HCT116 (cell line): ENCODE data around the gene RND2. TPM values are rescaled to one million over a fixed set of nuclear protein-coding genes. Genes with fewer than 3 reads are reported as not detected.

Experiments used
- ATAC-seq: fragments of 200-7000 bp; cut with Tn5 transposase; 2 replicates; pipeline ENCODE4 v1.9.1; 2020; ENCODE audit warnings: mild to moderate bottlenecking, moderate library complexity
- BruUV-seq: library from RNA; stranded (reverse); fragments of 400-500 nt; replicated peaks from 2 replicates; lab custom pipeline; 2021; lab: Mats Ljungman, UMichigan
- CTCF ChIA-PET: fragments of 300-600 bp; sonication (Branson Sonifier 250); formaldehyde crosslinking; loops from one replicate; lab custom pipeline; 2021; ENCODE audit warnings: antibody characterized with exemption; lab: Charles Lee
- POLR2A ChIA-PET: fragments of 300-600, 350-600 bp; sonication (Branson Sonifier 250); formaldehyde crosslinking; loops from one replicate; lab custom pipeline; 2021; ENCODE audit warnings: antibody characterized with exemption; lab: Charles Lee
- RAD21 ChIA-PET, 2 experiments: fragments of 300-600 bp; sonication (Branson Sonifier 250); formaldehyde crosslinking; loops; one replicate each; lab custom pipeline; 2023; ENCODE audit warnings: low total read pairs in 2 of 2; ENCODE audit not compliant: uncharacterized antibody in 2 of 2, unreplicated experiment in 2 of 2, low non-redundant PET in 1 of 2; lab: Charles Lee
- DNase-seq: peaks from one replicate; pipeline ENCODE4 v3.0.0-alpha.2; 2010; ENCODE audit warnings: low read depth, low spot score
- H2AFZ ChIP-seq: fragments of 200-600 bp; shearing (Covaris generic), sonication (generic); 2 replicates; pipeline ENCODE4 v1.6.1; 2017; ENCODE audit warnings: low read depth, mixed run types, mixed read lengths, antibody characterized with exemption, low read length; ENCODE audit not compliant: poor library complexity, severe bottlenecking
- H3K27ac ChIP-seq: 2 replicates; pipeline ENCODE4 v1.5.1; 2012; ENCODE audit warnings: low read depth, low read length
- H3K27me3 ChIP-seq: fragments of 200-600 bp; sonication (generic); 2 replicates; pipeline ENCODE4 v1.6.1; 2016; ENCODE audit warnings: mixed run types, low read length, mixed read lengths; ENCODE audit not compliant: insufficient read depth
- H3K36me3 ChIP-seq, 2 experiments: fragments of 200-500 bp in 1 of 2; fragments of 200-600 bp in 1 of 2; sonication (Bioruptor generic) in 1 of 2; sonication (generic) in 1 of 2; 2 replicates each; pipeline versions ENCODE4 v1.5.1 to v1.6.1; 2014 to 2016; ENCODE audit warnings: low read length in 2 of 2, inconsistent platforms in 1 of 2, mixed read lengths in 1 of 2, mixed run types in 1 of 2; ENCODE audit not compliant: insufficient read depth in 2 of 2, control insufficient read depth in 1 of 2
- H3K4me1 ChIP-seq, 2 experiments: fragments of 200-600 bp in 1 of 2; sonication (generic) in 1 of 2; 2 replicates each; pipeline versions ENCODE4 v1.5.1 to v1.6.1; 2012 to 2017; ENCODE audit warnings: low read length in 2 of 2, inconsistent platforms in 1 of 2, mild to moderate bottlenecking in 1 of 2, mixed read lengths in 1 of 2, mixed run types in 1 of 2, moderate library complexity in 1 of 2; ENCODE audit not compliant: insufficient read depth in 2 of 2, control insufficient read depth in 1 of 2
- H3K4me2 ChIP-seq: fragments of 200-600 bp; sonication (generic); 2 replicates; pipeline ENCODE4 v1.6.1; 2017; ENCODE audit warnings: mixed run types, low read length, mixed read lengths
- H3K4me3 ChIP-seq, 2 experiments: fragments of 200-600 bp in 1 of 2; sonication (generic) in 1 of 2; replicated peaks in 1 of 2; 2 replicates each; pipeline ENCODE4 v1.5.1; 2011 to 2016; ENCODE audit warnings: low read length in 2 of 2, control low read depth in 1 of 2, low read depth in 1 of 2, mild to moderate bottlenecking in 1 of 2, mixed read lengths in 1 of 2, mixed run types in 1 of 2
- H3K79me2 ChIP-seq: fragments of 200-600 bp; sonication (generic); 2 replicates; pipeline ENCODE4 v1.6.1; 2017; ENCODE audit warnings: mild to moderate bottlenecking, mixed run types, low read length, moderate library complexity, mixed read lengths; ENCODE audit not compliant: insufficient read depth
- H3K9ac ChIP-seq: fragments of 200-600 bp; sonication (generic); 2 replicates; pipeline ENCODE4 v1.6.1; 2016; ENCODE audit warnings: low read length, mixed read lengths
- H3K9me2 ChIP-seq: fragments of 200-600 bp; sonication (generic), shearing (Covaris generic); 2 replicates; pipeline ENCODE4 v1.6.1; 2017; ENCODE audit warnings: mixed run types, mild to moderate bottlenecking, moderate library complexity; ENCODE audit not compliant: insufficient read depth
- H3K9me3 ChIP-seq, 2 experiments: fragments of 200-500 bp in 1 of 2; fragments of 200-600 bp in 1 of 2; sonication (Bioruptor generic) in 1 of 2; sonication (generic) in 1 of 2; 2 replicates each; pipeline ENCODE4 v1.6.1; 2014 to 2017; ENCODE audit warnings: low read length in 2 of 2, mixed read lengths in 2 of 2, inconsistent platforms in 1 of 2, low read depth in 1 of 2, mild to moderate bottlenecking in 1 of 2, mixed run types in 1 of 2, moderate library complexity in 1 of 2; ENCODE audit not compliant: control insufficient read depth in 1 of 2, insufficient read depth in 1 of 2
- H4K20me1 ChIP-seq: fragments of 200-600 bp; sonication (generic), shearing (Covaris generic); 2 replicates; pipeline ENCODE4 v1.6.1; 2017; ENCODE audit warnings: mixed run types, mild to moderate bottlenecking, moderate library complexity; ENCODE audit not compliant: insufficient read depth
- CEBPB ChIP-seq: IDR thresholded peaks from 2 replicates; pipeline ENCODE4 v1.6.1; 2012; ENCODE audit warnings: low read depth
- EGR1 ChIP-seq: IDR thresholded peaks from 2 replicates; pipeline ENCODE4 v1.6.1; 2012; ENCODE audit warnings: low read depth
- ELF1 ChIP-seq: IDR thresholded peaks from 2 replicates; pipeline ENCODE4 v1.6.1; 2012; ENCODE audit warnings: low read depth, borderline replicate concordance
- EZH2 ChIP-seq: fragments of 200-600 bp; sonication (generic); IDR thresholded peaks from 2 replicates; pipeline ENCODE4 v1.6.1; 2017; ENCODE audit warnings: antibody characterized with exemption, mixed run types
- EZH2phosphoT487 ChIP-seq: fragments of 200-600 bp; IDR thresholded peaks from 2 replicates; pipeline ENCODE4 v1.6.1; 2018; ENCODE audit warnings: antibody characterized with exemption, borderline replicate concordance
- FOSL1 ChIP-seq: IDR thresholded peaks from 2 replicates; pipeline ENCODE4 v1.6.1; 2012; ENCODE audit warnings: low read depth
- JUND ChIP-seq: IDR thresholded peaks from 2 replicates; pipeline ENCODE4 v1.6.1; 2012
- POLR2A ChIP-seq: IDR thresholded peaks from 2 replicates; pipeline ENCODE4 v1.7.0; 2011; ENCODE audit warnings: borderline replicate concordance; ENCODE audit not compliant: insufficient read depth, insufficient read length; ENCODE audit errors: extremely low read depth
- POLR2AphosphoS5 ChIP-seq: IDR thresholded peaks from 2 replicates; pipeline ENCODE4 v1.6.1; 2011; ENCODE audit warnings: mild to moderate bottlenecking, low read depth, low read length, moderate library complexity
- RAD21 ChIP-seq: IDR thresholded peaks from 2 replicates; pipeline ENCODE4 v1.6.1; 2012; ENCODE audit warnings: low read depth, mild to moderate bottlenecking
- SIN3A ChIP-seq: IDR thresholded peaks from 2 replicates; pipeline ENCODE4 v1.6.1; 2012; ENCODE audit warnings: low read depth
- SP1 ChIP-seq: IDR thresholded peaks from 2 replicates; pipeline ENCODE4 v1.6.1; 2012; ENCODE audit warnings: low read depth
- SRF ChIP-seq: IDR thresholded peaks from 2 replicates; pipeline ENCODE4 v1.6.1; 2012; ENCODE audit warnings: low read depth
- TCF7L2 ChIP-seq: IDR thresholded peaks from 2 replicates; pipeline ENCODE4 v1.7.0; 2011; ENCODE audit warnings: borderline replicate concordance, inconsistent platforms; ENCODE audit not compliant: insufficient read depth, insufficient read length; ENCODE audit errors: extremely low read depth
- YY1 ChIP-seq: IDR thresholded peaks from 2 replicates; pipeline ENCODE4 v1.6.1; 2011; ENCODE audit warnings: low read length, low read depth, moderate library complexity, mild to moderate bottlenecking; ENCODE audit not compliant: insufficient replicate concordance; ENCODE audit errors: extremely low read depth
- ZFX ChIP-seq: fragments of 450-650 bp; IDR thresholded peaks from 2 replicates; pipeline ENCODE4 v1.6.1; 2017
- ZNF274 ChIP-seq: fragments of 200-500 bp; sonication (Bioruptor generic); IDR thresholded peaks from 2 replicates; pipeline ENCODE4 v1.6.1; 2014; ENCODE audit warnings: mild to moderate bottlenecking, low read depth, low read length, inconsistent platforms
- intact Hi-C: fragments of 100-400 bp; cut with micrococcal nuclease; formaldehyde crosslinking; loops from 2 replicates; pipeline ENCODE4 v1.10.0; 2022
- total RNA-seq: library from RNA; stranded (reverse); gene quantifications from one replicate; pipeline ENCODE4 v1.2.1, GENCODE V29; 2021; ENCODE audit not compliant: unreplicated experiment
- TF ChIP-seq, protein P1 (sequence below), 3 experiments: fragments of 200-600 bp in 1 of 3; sonication (generic) in 1 of 3; IDR thresholded peaks in 2 of 3; conservative IDR thresholded peaks in 1 of 3; 2 replicates each; pipeline ENCODE4 v1.5.1; 2012 to 2017; ENCODE audit warnings: low read depth in 2 of 3, low read length in 2 of 3, antibody characterized with exemption in 1 of 3, borderline replicate concordance in 1 of 3, control low read depth in 1 of 3, mild to moderate bottlenecking in 1 of 3, mixed read lengths in 1 of 3, mixed run types in 1 of 3, moderate library complexity in 1 of 3; ENCODE audit not compliant: insufficient read depth in 1 of 3
- TF ChIP-seq, protein P2 (sequence below): IDR thresholded peaks from 2 replicates; pipeline ENCODE4 v1.6.1; 2012
- TF ChIP-seq, protein P3 (sequence below): IDR thresholded peaks from 2 replicates; pipeline ENCODE4 v1.6.1; 2012; ENCODE audit warnings: low read depth
- TF ChIP-seq, protein P4 (sequence below): IDR thresholded peaks from 2 replicates; pipeline ENCODE4 v1.6.1; 2012

RND2 gene
- total RNA-seq, 1 experiment from 2014 or later = 0.66 TPM

DNA sequence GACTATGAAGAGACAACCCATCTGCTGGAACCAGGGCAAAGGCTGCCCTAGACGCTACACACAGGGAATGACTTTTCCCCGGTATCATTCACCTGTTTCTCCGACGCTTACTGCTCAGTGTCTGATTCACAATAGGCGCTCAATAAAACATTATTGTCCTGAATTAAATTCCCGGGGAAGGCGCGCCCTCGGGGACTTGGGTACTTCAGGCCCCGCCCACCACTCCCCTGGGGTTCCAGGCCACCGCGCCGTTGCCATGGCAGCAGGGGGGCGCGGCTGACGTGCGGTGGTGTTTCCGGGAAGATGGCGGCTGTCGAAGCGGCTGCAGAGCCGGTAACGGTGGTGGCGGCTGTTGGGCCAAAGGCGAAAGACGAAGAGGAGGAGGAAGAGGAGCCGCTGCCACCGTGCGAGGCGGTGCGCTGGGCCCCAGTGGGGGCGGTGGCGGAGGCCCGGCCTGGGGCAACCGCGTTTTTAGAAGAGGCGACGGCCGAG lies 44.7 kb upstream of the RND2 start, which contains the start of gene RUNDC1:
Gene RUNDC1, plus strand, starts transcription at position 292 of the 492 bp plus-strand sequence. Its CDS starts 12 bp downstream, at position 304.
- ATAC-seq = peak; percentile 84
- Histone ChIP-seq H3K27ac (peak within 1 kb of the TSS; percentile 90), H3K4me2 (peak within 1 kb of the TSS; percentile 93), H3K79me2 (peaks cover 31% of the 10 kb centered on the region), H3K27me3 (no peaks in the 10 kb centered on the region), H3K4me1 (peaks cover 13 to 28% of the 10 kb centered on the region in 2 experiments), H3K4me3 (peak within 1 kb of the TSS; percentile 88 to 96), H3K9me3 (no peaks in the 10 kb centered on the region), H2AFZ (no peak within 1 kb of the TSS), H3K9ac (peak within 1 kb of the TSS; percentile 91), H4K20me1 (no peaks in the 10 kb centered on the region), H3K9me2 (no peaks in the 10 kb centered on the region), H3K36me3 (peaks cover 3 to 6% of the 10 kb centered on the region in 2 experiments; a peak in 1 of 4 replicates)
- peak; percentile 59 for DNase-seq
- RAD21 ChIA-PET = no interaction called here
- intact Hi-C loops = no loop called here
- CTCF ChIA-PET = interaction anchor here (0.9 to 1.0 kb wide), 2 partner anchors 15 to 18 kb away, joined by 3 to 7 read pairs; partner anchors contain the start of gene RPL27
- POLR2A ChIA-PET = interaction anchor here (1.0 to 1.3 kb wide), 2 partner anchors 15 to 18 kb away, joined by 4 to 7 read pairs; partner anchors contain the start of gene RPL27
- BruUV-seq = no TSS peak
- TF ChIP-seq RAD21 (no peak), TCF7L2 (no peak), POLR2AphosphoS5 (peak; percentile 68), YY1 (peak; percentile 97), ZNF274 (no peak), SIN3A (0 out of 2 replicates have a peak, but pooled peaks have one; percentile 73), EZH2phosphoT487 (no peak), SP1 (no peak), ELF1 (peak; percentile 69; the same call in 1 of the 2 replicates), ZFX (no peak), CEBPB (no peak), EZH2 (no peak), POLR2A (no peak), SRF (0 out of 2 replicates have a peak, but pooled peaks have one; percentile 3), EGR1 (peak; percentile 49; the same call in 1 of the 2 replicates), FOSL1 (no peak), JUND (no peak)
- TF ChIP-seq, protein P1, sequence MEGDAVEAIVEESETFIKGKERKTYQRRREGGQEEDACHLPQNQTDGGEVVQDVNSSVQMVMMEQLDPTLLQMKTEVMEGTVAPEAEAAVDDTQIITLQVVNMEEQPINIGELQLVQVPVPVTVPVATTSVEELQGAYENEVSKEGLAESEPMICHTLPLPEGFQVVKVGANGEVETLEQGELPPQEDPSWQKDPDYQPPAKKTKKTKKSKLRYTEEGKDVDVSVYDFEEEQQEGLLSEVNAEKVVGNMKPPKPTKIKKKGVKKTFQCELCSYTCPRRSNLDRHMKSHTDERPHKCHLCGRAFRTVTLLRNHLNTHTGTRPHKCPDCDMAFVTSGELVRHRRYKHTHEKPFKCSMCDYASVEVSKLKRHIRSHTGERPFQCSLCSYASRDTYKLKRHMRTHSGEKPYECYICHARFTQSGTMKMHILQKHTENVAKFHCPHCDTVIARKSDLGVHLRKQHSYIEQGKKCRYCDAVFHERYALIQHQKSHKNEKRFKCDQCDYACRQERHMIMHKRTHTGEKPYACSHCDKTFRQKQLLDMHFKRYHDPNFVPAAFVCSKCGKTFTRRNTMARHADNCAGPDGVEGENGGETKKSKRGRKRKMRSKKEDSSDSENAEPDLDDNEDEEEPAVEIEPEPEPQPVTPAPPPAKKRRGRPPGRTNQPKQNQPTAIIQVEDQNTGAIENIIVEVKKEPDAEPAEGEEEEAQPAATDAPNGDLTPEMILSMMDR (IDR thresholded peaks at IDR 0.05 in 2 of 3, conservative IDR thresholded peaks at IDR 0.05 in 1 of 3; ENCODE audit: borderline replicate concordance in 1 of 3, insufficient read depth in 1 of 3, low read depth in 2 of 3, low read length in 2 of 3) = no peak
- TF ChIP-seq, protein P2, sequence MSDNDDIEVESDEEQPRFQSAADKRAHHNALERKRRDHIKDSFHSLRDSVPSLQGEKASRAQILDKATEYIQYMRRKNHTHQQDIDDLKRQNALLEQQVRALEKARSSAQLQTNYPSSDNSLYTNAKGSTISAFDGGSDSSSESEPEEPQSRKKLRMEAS = peak; percentile 50; the same call in 1 of the 2 replicates
- TF ChIP-seq, protein P3, sequence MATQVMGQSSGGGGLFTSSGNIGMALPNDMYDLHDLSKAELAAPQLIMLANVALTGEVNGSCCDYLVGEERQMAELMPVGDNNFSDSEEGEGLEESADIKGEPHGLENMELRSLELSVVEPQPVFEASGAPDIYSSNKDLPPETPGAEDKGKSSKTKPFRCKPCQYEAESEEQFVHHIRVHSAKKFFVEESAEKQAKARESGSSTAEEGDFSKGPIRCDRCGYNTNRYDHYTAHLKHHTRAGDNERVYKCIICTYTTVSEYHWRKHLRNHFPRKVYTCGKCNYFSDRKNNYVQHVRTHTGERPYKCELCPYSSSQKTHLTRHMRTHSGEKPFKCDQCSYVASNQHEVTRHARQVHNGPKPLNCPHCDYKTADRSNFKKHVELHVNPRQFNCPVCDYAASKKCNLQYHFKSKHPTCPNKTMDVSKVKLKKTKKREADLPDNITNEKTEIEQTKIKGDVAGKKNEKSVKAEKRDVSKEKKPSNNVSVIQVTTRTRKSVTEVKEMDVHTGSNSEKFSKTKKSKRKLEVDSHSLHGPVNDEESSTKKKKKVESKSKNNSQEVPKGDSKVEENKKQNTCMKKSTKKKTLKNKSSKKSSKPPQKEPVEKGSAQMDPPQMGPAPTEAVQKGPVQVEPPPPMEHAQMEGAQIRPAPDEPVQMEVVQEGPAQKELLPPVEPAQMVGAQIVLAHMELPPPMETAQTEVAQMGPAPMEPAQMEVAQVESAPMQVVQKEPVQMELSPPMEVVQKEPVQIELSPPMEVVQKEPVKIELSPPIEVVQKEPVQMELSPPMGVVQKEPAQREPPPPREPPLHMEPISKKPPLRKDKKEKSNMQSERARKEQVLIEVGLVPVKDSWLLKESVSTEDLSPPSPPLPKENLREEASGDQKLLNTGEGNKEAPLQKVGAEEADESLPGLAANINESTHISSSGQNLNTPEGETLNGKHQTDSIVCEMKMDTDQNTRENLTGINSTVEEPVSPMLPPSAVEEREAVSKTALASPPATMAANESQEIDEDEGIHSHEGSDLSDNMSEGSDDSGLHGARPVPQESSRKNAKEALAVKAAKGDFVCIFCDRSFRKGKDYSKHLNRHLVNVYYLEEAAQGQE = no peak
- TF ChIP-seq, protein P4, sequence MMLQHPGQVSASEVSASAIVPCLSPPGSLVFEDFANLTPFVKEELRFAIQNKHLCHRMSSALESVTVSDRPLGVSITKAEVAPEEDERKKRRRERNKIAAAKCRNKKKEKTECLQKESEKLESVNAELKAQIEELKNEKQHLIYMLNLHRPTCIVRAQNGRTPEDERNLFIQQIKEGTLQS = no peak
